ENCODE measurements around the gene ZFPM1. TPM values are rescaled to one million over a fixed set of nuclear protein-coding genes. Genes with fewer than 3 reads are reported as not detected.
A peak's percentile ranks its signal among the peaks of the same experiment; 100 is the strongest.

Gene ZFPM1
- total and polyA plus RNA-seq, 10 donors: 2.3 to 25.3 (median 8.9) TPM

DNA sequence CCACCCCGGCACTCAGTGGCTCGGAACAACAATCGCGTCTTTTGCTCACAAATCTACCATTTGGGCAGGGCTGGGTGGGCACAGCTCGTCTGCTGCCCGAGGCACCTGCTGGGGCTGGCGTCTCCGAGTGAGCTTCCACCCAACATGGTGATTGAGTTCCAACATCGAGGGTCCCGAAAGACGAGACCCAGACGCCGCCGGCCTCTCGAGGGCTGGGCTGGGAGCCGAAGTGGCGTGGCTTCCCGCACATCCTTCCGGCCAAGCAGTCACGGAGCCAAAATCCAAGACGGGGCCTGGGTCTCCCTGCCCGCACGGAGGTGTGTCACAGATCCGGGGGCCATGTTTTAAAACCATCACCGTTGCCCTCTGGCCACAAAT is 7.5 kb upstream of the ZFPM1 start:
- no peak for DNase-seq
- Histone ChIP-seq H3K4me3 (no peak overlapping the region), H3K27ac (no peak overlapping the region), H3K27me3 (replicated peaks in 1 of 7) (no peaks in the 10 kb centered on the region), H3K9me3 (no peaks in the 10 kb centered on the region), H3K4me1 (peaks cover 19 to 47% (median 35%) of the 10 kb centered on the region in 6 donors), H3K36me3 (no peaks in the 10 kb centered on the region)
- intact Hi-C loops (cut with DNase I; ENCODE audit: low total_unique reads): no loop called here
- no peak for TF ChIP-seq POLR2A (IDR thresholded peaks at IDR 0.05)
- TF ChIP-seq, protein P1, sequence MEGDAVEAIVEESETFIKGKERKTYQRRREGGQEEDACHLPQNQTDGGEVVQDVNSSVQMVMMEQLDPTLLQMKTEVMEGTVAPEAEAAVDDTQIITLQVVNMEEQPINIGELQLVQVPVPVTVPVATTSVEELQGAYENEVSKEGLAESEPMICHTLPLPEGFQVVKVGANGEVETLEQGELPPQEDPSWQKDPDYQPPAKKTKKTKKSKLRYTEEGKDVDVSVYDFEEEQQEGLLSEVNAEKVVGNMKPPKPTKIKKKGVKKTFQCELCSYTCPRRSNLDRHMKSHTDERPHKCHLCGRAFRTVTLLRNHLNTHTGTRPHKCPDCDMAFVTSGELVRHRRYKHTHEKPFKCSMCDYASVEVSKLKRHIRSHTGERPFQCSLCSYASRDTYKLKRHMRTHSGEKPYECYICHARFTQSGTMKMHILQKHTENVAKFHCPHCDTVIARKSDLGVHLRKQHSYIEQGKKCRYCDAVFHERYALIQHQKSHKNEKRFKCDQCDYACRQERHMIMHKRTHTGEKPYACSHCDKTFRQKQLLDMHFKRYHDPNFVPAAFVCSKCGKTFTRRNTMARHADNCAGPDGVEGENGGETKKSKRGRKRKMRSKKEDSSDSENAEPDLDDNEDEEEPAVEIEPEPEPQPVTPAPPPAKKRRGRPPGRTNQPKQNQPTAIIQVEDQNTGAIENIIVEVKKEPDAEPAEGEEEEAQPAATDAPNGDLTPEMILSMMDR (IDR thresholded peaks at IDR 0.05 in 8 of 11, conservative IDR thresholded peaks at IDR 0.05 in 3 of 11): no peak
- WGBS, 5 donors: 85 to 91% (median 88%) methylated on average over 15 to 25 of the region's 25 CpGs

DNA sequence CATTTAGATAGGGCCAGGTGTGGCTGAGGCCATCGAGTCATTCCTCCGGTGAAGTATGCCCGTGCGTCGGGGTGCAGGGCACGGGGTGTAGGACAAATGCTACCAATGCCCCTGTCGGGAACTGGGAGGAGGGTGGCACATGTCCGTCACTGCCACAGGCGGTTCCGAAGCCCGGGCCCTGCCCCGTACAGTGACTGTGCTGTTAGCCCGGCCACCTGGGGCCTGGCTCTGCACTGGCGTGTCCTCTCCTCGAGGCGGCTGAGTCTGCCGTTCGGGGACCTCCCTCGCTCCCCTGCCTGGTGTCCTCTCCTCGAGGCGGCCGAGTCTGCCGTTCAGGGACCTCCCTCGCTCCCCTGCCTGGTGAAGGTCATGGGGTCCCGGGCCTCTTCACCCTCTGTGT is 7.0 kb upstream of the ZFPM1 start:
- 89 to 92% (median 90%) methylated on average over 22 to 25 of the region's 25 CpGs for WGBS, 5 donors
- Histone ChIP-seq H3K4me1 (peaks cover 19 to 48% (median 35%) of the 10 kb centered on the region in 6 donors), H3K27ac (no peak overlapping the region), H3K9me3 (no peaks in the 10 kb centered on the region), H3K27me3 (replicated peaks in 1 of 7) (no peaks in the 10 kb centered on the region), H3K4me3 (no peak overlapping the region), H3K36me3 (no peaks in the 10 kb centered on the region)
- no peak for DNase-seq
- intact Hi-C loops (cut with DNase I; ENCODE audit: low total_unique reads): loop anchor here (2.0 kb wide), 1 partner anchor 83 kb away; no protein-coding TSS in a partner anchor
- TF ChIP-seq, protein P1 (IDR thresholded peaks at IDR 0.05 in 8 of 11, conservative IDR thresholded peaks at IDR 0.05 in 3 of 11): no peak
- TF ChIP-seq POLR2AphosphoS5 (IDR thresholded peaks at IDR 0.05) (no peak), POLR2A (IDR thresholded peaks at IDR 0.05) (no peak)

DNA sequence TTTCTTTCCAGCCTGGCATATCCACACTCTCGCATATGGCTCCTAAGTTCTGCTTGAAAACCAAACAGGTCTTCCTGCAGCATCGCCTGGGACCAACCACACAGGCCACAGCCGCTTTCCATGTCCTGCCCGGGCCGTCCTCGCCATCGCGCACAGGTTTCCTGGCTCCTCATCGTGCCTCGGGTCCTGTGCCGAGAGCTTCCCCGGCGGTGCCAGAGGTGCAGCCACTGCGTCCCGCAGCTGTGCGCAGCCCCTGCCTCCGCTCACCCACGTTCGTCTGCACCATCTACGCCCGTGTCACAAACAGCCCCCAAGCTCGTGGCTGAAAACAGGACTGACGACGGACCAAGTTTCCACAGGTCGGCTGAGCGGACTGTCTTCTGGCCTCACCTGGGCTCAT is 6.3 kb upstream of the ZFPM1 start:
- H3K36me3 ChIP-seq: no peaks in the 10 kb centered on the region
- TF ChIP-seq, protein P1 (IDR thresholded peaks at IDR 0.05 in 8 of 11, conservative IDR thresholded peaks at IDR 0.05 in 3 of 11): no peak
- TF ChIP-seq POLR2AphosphoS5 (IDR thresholded peaks at IDR 0.05) (no peak), POLR2A (IDR thresholded peaks at IDR 0.05) (no peak)
- intact Hi-C loops (cut with DNase I; ENCODE audit: low total_unique reads): loop anchor here (2.0 kb wide), 1 partner anchor 82 kb away; no protein-coding TSS in a partner anchor
- DNase-seq: no peak
- H3K27me3 ChIP-seq (replicated peaks in 1 of 7): no peaks in the 10 kb centered on the region
- H3K9me3 ChIP-seq: no peaks in the 10 kb centered on the region
- peaks cover 19 to 55% (median 41%) of the 10 kb centered on the region in 6 donors for H3K4me1 ChIP-seq
- no peak overlapping the region for H3K4me3 ChIP-seq
- 85 to 91% (median 88%) methylated on average over 9 to 26 of the region's 26 CpGs for WGBS, 5 donors
- H3K27ac ChIP-seq: no peak overlapping the region

DNA sequence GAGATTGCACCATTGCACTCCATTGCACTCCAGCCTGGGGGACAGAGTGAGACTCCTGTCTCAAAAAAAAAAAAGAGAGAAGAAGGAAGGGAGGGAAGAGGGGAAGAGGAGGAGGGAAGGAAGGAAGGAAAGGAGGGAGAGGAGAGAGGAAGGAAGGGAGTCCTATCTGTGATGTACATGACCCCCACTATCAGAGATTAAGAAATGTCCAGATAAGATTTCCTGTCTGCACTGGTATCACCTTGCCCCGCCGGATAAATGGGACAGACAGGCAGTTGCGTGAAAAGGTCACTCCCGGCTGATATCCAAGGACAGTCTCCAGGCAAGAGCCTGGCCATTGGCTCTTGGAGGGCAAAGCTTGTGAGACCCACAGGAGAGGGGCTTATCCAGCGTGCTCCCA is 5.2 kb upstream of the ZFPM1 start:
- Histone ChIP-seq H3K36me3 (no peaks in the 10 kb centered on the region), H3K4me1 (peaks cover 27 to 61% (median 46%) of the 10 kb centered on the region in 6 donors), H3K9me3 (no peaks in the 10 kb centered on the region), H3K4me3 (no peak overlapping the region), H3K27me3 (replicated peaks in 1 of 7) (peaks cover 0 to 10% (median 0%) of the 10 kb centered on the region in 7 donors), H3K27ac (peak overlapping the region in 5 of 8 donors; percentile 50 to 69 (median 64))
- intact Hi-C loops (cut with DNase I; ENCODE audit: low total_unique reads): loop anchor here (2.0 kb wide), 1 partner anchor 81 kb away; no protein-coding TSS in a partner anchor
- WGBS, 5 donors: 48 to 69% (median 57%) methylated on average over 5 of the region's 5 CpGs
- TF ChIP-seq, protein P1 (IDR thresholded peaks at IDR 0.05 in 8 of 11, conservative IDR thresholded peaks at IDR 0.05 in 3 of 11): no peak
- TF ChIP-seq POLR2A (IDR thresholded peaks at IDR 0.05): no peak
- TF ChIP-seq POLR2AphosphoS5 (IDR thresholded peaks at IDR 0.05): no peak
- no peak for DNase-seq
